ENCODE measurements around the gene FAM186B. TPM values are rescaled to one million over a fixed set of nuclear protein-coding genes. Genes with fewer than 3 reads are reported as not detected.
A peak's percentile ranks its signal among the peaks of the same experiment; 100 is the strongest.

The FAM186B gene
- total RNA-seq, 3 donors from 2014 or later, result 0.59 to 0.98 (median 0.96) TPM

- Histone ChIP-seq H3K4me1 (no peaks in the 10 kb centered on the region), H3K36me3 (no peaks in the 10 kb centered on the region), H3K27me3 (no peaks in the 10 kb centered on the region), H3K9me3 (no peaks in the 10 kb centered on the region), H3K27ac (no peak overlapping the region), H3K4me3 (no peak overlapping the region)
- peak in 1 of 2 donors; percentile 65 for DNase-seq (ENCODE audit: low spot score in 2 of 2)
- TF ChIP-seq POLR2A (IDR thresholded peaks at IDR 0.05), result no peak
- intact Hi-C loops (cut with DNase I; ENCODE audit: low total_unique reads), result no loop called here
Observed at GRCh38 chr12:49609875-49610154, 4.4 kb upstream of the FAM186B start.

- Histone ChIP-seq H3K4me3 (no peak overlapping the region), H3K27ac (no peak overlapping the region), H3K36me3 (no peaks in the 10 kb centered on the region), H3K4me1 (no peaks in the 10 kb centered on the region), H3K9me3 (no peaks in the 10 kb centered on the region), H3K27me3 (no peaks in the 10 kb centered on the region)
- no peak for TF ChIP-seq POLR2A (IDR thresholded peaks at IDR 0.05)
- TF ChIP-seq CTCF (IDR thresholded peaks at IDR 0.05), result no peak
- no peak for TF ChIP-seq POLR2AphosphoS5 (IDR thresholded peaks at IDR 0.05)
- intact Hi-C loops (cut with DNase I; ENCODE audit: low total_unique reads), result no loop called here
- DNase-seq (ENCODE audit: low spot score in 2 of 2), result no peak
Observed at GRCh38 chr12:49609059-49609874, 3.8 kb upstream of the FAM186B start.

- no peak for DNase-seq (ENCODE audit: low spot score in 2 of 2)
- intact Hi-C loops (cut with DNase I; ENCODE audit: low total_unique reads), result no loop called here
- Histone ChIP-seq H3K27ac (no peak overlapping the region), H3K27me3 (no peaks in the 10 kb centered on the region), H3K4me3 (no peak overlapping the region), H3K4me1 (no peaks in the 10 kb centered on the region), H3K9me3 (no peaks in the 10 kb centered on the region), H3K36me3 (no peaks in the 10 kb centered on the region)
- TF ChIP-seq POLR2A (IDR thresholded peaks at IDR 0.05) (no peak), CTCF (IDR thresholded peaks at IDR 0.05) (no peak), POLR2AphosphoS5 (IDR thresholded peaks at IDR 0.05) (no peak)
Observed at GRCh38 chr12:49604856-49605255, 583 bp downstream of the FAM186B start.

GRCh38 chr12:49603721-49604120 lies 1.7 kb downstream of the FAM186B start:
- no peak for TF ChIP-seq CTCF (IDR thresholded peaks at IDR 0.05)
- no peak for TF ChIP-seq POLR2A (IDR thresholded peaks at IDR 0.05)
- TF ChIP-seq POLR2AphosphoS5 (IDR thresholded peaks at IDR 0.05), result no peak
- Histone ChIP-seq H3K4me3 (no peak overlapping the region), H3K36me3 (no peaks in the 10 kb centered on the region), H3K27ac (no peak overlapping the region), H3K27me3 (no peaks in the 10 kb centered on the region), H3K9me3 (no peaks in the 10 kb centered on the region), H3K4me1 (no peaks in the 10 kb centered on the region)
- DNase-seq (ENCODE audit: low spot score in 2 of 2), result no peak
- intact Hi-C loops (cut with DNase I; ENCODE audit: low total_unique reads), result no loop called here

GRCh38 chr12:49599961-49600360 lies 5.5 kb downstream of the FAM186B start:
- H3K36me3 ChIP-seq, result no peaks in the 10 kb centered on the region
- no peaks in the 10 kb centered on the region for H3K27me3 ChIP-seq
- no peak for DNase-seq (ENCODE audit: low spot score in 2 of 2)
- H3K4me3 ChIP-seq, result no peak overlapping the region
- intact Hi-C loops (cut with DNase I; ENCODE audit: low total_unique reads), result no loop called here
- no peaks in the 10 kb centered on the region for H3K4me1 ChIP-seq
- TF ChIP-seq POLR2A (IDR thresholded peaks at IDR 0.05) (no peak), CTCF (IDR thresholded peaks at IDR 0.05) (no peak), POLR2AphosphoS5 (IDR thresholded peaks at IDR 0.05) (no peak)
- no peak overlapping the region for H3K27ac ChIP-seq
- H3K9me3 ChIP-seq, result no peaks in the 10 kb centered on the region
